HEK293 (cell line): Measurements from ENCODE around the gene DNMT3B.

Experiments
- CTCF ChIA-PET: fragments of 350-600 bp; formaldehyde crosslinking; extraction: SDS; loops from one replicate; lab custom pipeline; 2021; ENCODE audit warnings: antibody characterized with exemption; lab: Yijun Ruan, JAX
- POLR2A ChIA-PET: fragments of 300-600 bp; formaldehyde crosslinking; extraction: SDS; loops from one replicate; lab custom pipeline; 2020; ENCODE audit warnings: antibody characterized with exemption, inconsistent platforms; lab: Yijun Ruan, JAX
- H3K27ac ChIP-seq: fragments of 200-500 bp; sonication (Bioruptor generic); 2 replicates; pipeline ENCODE4 v1.5.1; 2014; ENCODE audit warnings: low read depth, low read length, control low read depth, inconsistent platforms; ENCODE audit errors: extremely low read depth
- H3K36me3 ChIP-seq, 2 experiments: fragments of 200-500 bp in 1 of 2; sonication (Bioruptor generic) in 1 of 2; 1 replicate in 1 of 2; 2 replicates in 1 of 2; pipeline ENCODE4 v1.5.1; 2014 to 2017; ENCODE audit warnings: inconsistent platforms in 2 of 2, low read length in 2 of 2; ENCODE audit not compliant: control insufficient read depth in 2 of 2, insufficient read depth in 1 of 2
- H3K4me1 ChIP-seq: fragments of 200-500 bp; sonication (Bioruptor generic); 2 replicates; pipeline ENCODE4 v1.5.1; 2014; ENCODE audit warnings: mild to moderate bottlenecking, low read length, inconsistent platforms; ENCODE audit not compliant: control insufficient read depth, insufficient read depth
- H3K4me3 ChIP-seq: 2 replicates; pipeline ENCODE4 v1.5.1; 2011; ENCODE audit warnings: low read depth, mild to moderate bottlenecking, control low read depth, low read length, moderate library complexity
- H3K9me3 ChIP-seq: fragments of 200-500 bp; sonication (Bioruptor generic); 2 replicates; pipeline ENCODE4 v1.5.1; 2014; ENCODE audit warnings: low read depth, low read length, inconsistent platforms; ENCODE audit not compliant: control insufficient read depth, insufficient read depth
- ATF2 ChIP-seq: fragments of 450-650 bp; formaldehyde crosslinking; IDR thresholded peaks from 2 replicates; pipeline ENCODE4 v1.5.1; 2016; ENCODE audit warnings: missing biosample characterization, missing genetic modification characterization, low read depth
- BCL11A ChIP-seq: fragments of 450-650 bp; formaldehyde crosslinking; IDR thresholded peaks from 2 replicates; pipeline ENCODE4 v1.5.1; 2016; ENCODE audit warnings: low read depth, missing biosample characterization, missing genetic modification characterization
- GLIS1 ChIP-seq: fragments of 450-650 bp; formaldehyde crosslinking; IDR thresholded peaks from 2 replicates; pipeline ENCODE4 v1.5.1; 2016; ENCODE audit warnings: missing biosample characterization, missing genetic modification characterization
- PRDM1 ChIP-seq: fragments of 450-650 bp; formaldehyde crosslinking; IDR thresholded peaks from 2 replicates; pipeline ENCODE4; 2016; ENCODE audit warnings: missing biosample characterization, missing genetic modification characterization
- SP7 ChIP-seq: fragments of 450-650 bp; formaldehyde crosslinking; IDR thresholded peaks from 2 replicates; pipeline ENCODE4 v1.5.1; 2016; ENCODE audit warnings: missing biosample characterization, missing genetic modification characterization
- WT1 ChIP-seq: fragments of 450-650 bp; formaldehyde crosslinking; IDR thresholded peaks from 2 replicates; pipeline ENCODE4 v1.5.1; 2016; ENCODE audit warnings: missing biosample characterization, missing genetic modification characterization
- YY2 ChIP-seq: fragments of 450-650 bp; formaldehyde crosslinking; IDR thresholded peaks from 2 replicates; pipeline ENCODE4 v1.5.1; 2016; ENCODE audit warnings: missing biosample characterization, missing genetic modification characterization
- ZBTB44 ChIP-seq: fragments of 450-650 bp; IDR thresholded peaks from 2 replicates; pipeline ENCODE4 v1.5.1; 2018; ENCODE audit warnings: missing biosample characterization, mild to moderate bottlenecking, missing genetic modification characterization
- ZBTB48 ChIP-seq: fragments of 450-650 bp; formaldehyde crosslinking; IDR thresholded peaks from 2 replicates; pipeline ENCODE4 v1.5.1; 2016; ENCODE audit warnings: missing biosample characterization, missing genetic modification characterization
- ZEB2 ChIP-seq: fragments of 450-650 bp; formaldehyde crosslinking; IDR thresholded peaks from 2 replicates; pipeline ENCODE4 v1.5.1; 2016; ENCODE audit warnings: missing biosample characterization, missing genetic modification characterization
- ZNF335 ChIP-seq: fragments of 450-650 bp; formaldehyde crosslinking; conservative IDR thresholded peaks from 2 replicates; pipeline ENCODE4 v1.5.1; 2016; ENCODE audit warnings: missing biosample characterization, missing genetic modification characterization
- ZNF366 ChIP-seq: fragments of 450-650 bp; formaldehyde crosslinking; conservative IDR thresholded peaks from 2 replicates; pipeline ENCODE4 v1.5.1; 2016; ENCODE audit warnings: missing biosample characterization, missing genetic modification characterization
- ZNF426 ChIP-seq: fragments of 450-650 bp; formaldehyde crosslinking; IDR thresholded peaks from 2 replicates; pipeline ENCODE4 v1.5.1; 2017; ENCODE audit warnings: missing biosample characterization, missing genetic modification characterization, mild to moderate bottlenecking, inconsistent platforms, moderate library complexity
- ZNF629 ChIP-seq: fragments of 450-650 bp; formaldehyde crosslinking; IDR thresholded peaks from 2 replicates; pipeline ENCODE4 v1.5.1; 2017; ENCODE audit warnings: missing biosample characterization, missing genetic modification characterization
- ZNF664 ChIP-seq: fragments of 450-650 bp; formaldehyde crosslinking; IDR thresholded peaks from 2 replicates; pipeline ENCODE4 v1.5.1; 2016; ENCODE audit warnings: missing biosample characterization, missing genetic modification characterization
- ZNF785 ChIP-seq: fragments of 450-650 bp; formaldehyde crosslinking; IDR thresholded peaks from 2 replicates; pipeline ENCODE4 v1.5.1; 2016; ENCODE audit warnings: missing biosample characterization, missing genetic modification characterization
- ZNF837 ChIP-seq: fragments of 450-650 bp; formaldehyde crosslinking; IDR thresholded peaks from 2 replicates; pipeline ENCODE4 v1.5.1; 2016; ENCODE audit warnings: missing biosample characterization, missing genetic modification characterization
- ZSCAN23 ChIP-seq: fragments of 450-650 bp; formaldehyde crosslinking; IDR thresholded peaks from 2 replicates; pipeline ENCODE4 v1.5.1; 2016; ENCODE audit warnings: missing biosample characterization, missing genetic modification characterization
- ZXDB ChIP-seq: fragments of 450-650 bp; formaldehyde crosslinking; IDR thresholded peaks from 2 replicates; pipeline ENCODE4 v1.5.1; 2016; ENCODE audit warnings: missing biosample characterization, missing genetic modification characterization
- TF ChIP-seq, protein P1 (sequence below): fragments of 450-650 bp; formaldehyde crosslinking; IDR thresholded peaks from 2 replicates; pipeline ENCODE4 v1.5.1; 2016; ENCODE audit warnings: missing biosample characterization, missing genetic modification characterization
- TF ChIP-seq, protein P2 (sequence below): fragments of 450-650 bp; formaldehyde crosslinking; conservative IDR thresholded peaks from 2 replicates; pipeline ENCODE4 v1.5.1; 2016; ENCODE audit warnings: low read depth, missing biosample characterization, missing genetic modification characterization
- TF ChIP-seq, protein P3 (sequence below): fragments of 450-650 bp; formaldehyde crosslinking; IDR thresholded peaks from 2 replicates; pipeline ENCODE4 v1.5.1; 2016; ENCODE audit warnings: missing biosample characterization, missing genetic modification characterization
- TF ChIP-seq, protein P4 (sequence below): fragments of 450-650 bp; formaldehyde crosslinking; IDR thresholded peaks from 2 replicates; pipeline ENCODE4 v1.5.1; 2017; ENCODE audit warnings: missing biosample characterization, missing genetic modification characterization

DNMT3B gene

DNA sequence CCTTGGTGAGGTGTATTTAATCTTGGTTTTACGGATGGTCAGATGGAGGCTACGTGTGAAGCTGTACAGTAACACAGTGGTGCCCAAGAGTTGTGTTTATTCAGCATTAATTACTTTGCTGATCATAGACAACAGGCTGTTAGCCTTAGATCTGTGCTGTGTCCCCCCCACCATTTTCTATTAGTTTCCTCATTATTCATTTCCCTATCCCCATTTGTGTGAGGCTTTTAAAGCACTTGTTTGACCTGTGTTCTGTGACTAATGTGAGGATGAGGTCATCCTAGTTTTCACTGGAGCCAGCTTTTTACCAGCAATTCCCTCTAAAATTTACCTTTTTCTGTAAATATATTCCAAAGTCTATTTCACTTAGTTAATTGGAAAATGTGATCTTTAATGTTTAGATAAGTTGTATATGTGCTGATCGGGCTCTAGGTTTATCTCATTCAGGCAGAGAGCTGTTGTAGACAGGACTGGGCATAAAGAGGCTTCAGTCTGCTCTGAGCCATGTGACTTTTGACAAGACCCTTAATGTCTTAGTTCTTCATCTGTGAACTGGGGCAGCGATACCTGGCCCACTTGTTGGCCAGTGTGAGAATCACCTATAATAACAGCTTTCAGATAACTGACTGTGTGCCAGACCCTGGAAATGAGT lies 66.0 kb downstream of the DNMT3B start:
- H3K9me3 ChIP-seq: no peaks in the 10 kb centered on the region
- H3K36me3 ChIP-seq: peaks cover 28 to 59% of the 10 kb centered on the region in 2 experiments; a peak in 2 of 3 replicates
- H3K4me3 ChIP-seq: no peak overlapping the region
- ChIA-PET POLR2A (no interaction called here), CTCF (interaction anchor here (0.6 to 1.2 kb wide), 3 partner anchors 7 to 50 kb away, joined by 3 to 4 read pairs (median 3); no protein-coding TSS in a partner anchor)
- peaks cover 2% of the 10 kb centered on the region for H3K4me1 ChIP-seq
- H3K27ac ChIP-seq: 0 out of 2 replicates have a peak overlapping the region, but pooled peaks have one; percentile 1
- TF ChIP-seq GLIS1 (no peak), ZNF664 (tag by site-specific recombination) (peak; percentile 6; the same call in 1 of the 2 replicates), ZSCAN23 (tag by site-specific recombination) (0 out of 2 replicates have a peak, but pooled peaks have one; percentile 27), ZNF837 (tag by site-specific recombination) (no peak), ZNF785 (no peak), ZNF426 (tag by site-specific recombination) (no peak), ZNF335 (tag by site-specific recombination) (peak; percentile 46), ZEB2 (peak; percentile 50; the same call in 1 of the 2 replicates), ZBTB44 (tag by site-specific recombination) (no peak), SP7 (tag by site-specific recombination) (peak; percentile 55; the same call in 1 of the 2 replicates), ATF2 (tag by site-specific recombination) (peak; percentile 88), ZBTB48 (tag by site-specific recombination) (no peak), YY2 (tag by site-specific recombination) (no peak), BCL11A (tag by site-specific recombination) (0 out of 2 replicates have a peak, but pooled peaks have one; percentile 13), ZNF366 (tag by site-specific recombination) (peak; percentile 52; the same call in 1 of the 2 replicates), WT1 (no peak), ZNF629 (tag by site-specific recombination) (0 out of 2 replicates have a peak, but pooled peaks have one; percentile 29), PRDM1 (peak; percentile 66), ZXDB (tag by site-specific recombination) (0 out of 2 replicates have a peak, but pooled peaks have one; percentile 19)
- TF ChIP-seq, protein P1, sequence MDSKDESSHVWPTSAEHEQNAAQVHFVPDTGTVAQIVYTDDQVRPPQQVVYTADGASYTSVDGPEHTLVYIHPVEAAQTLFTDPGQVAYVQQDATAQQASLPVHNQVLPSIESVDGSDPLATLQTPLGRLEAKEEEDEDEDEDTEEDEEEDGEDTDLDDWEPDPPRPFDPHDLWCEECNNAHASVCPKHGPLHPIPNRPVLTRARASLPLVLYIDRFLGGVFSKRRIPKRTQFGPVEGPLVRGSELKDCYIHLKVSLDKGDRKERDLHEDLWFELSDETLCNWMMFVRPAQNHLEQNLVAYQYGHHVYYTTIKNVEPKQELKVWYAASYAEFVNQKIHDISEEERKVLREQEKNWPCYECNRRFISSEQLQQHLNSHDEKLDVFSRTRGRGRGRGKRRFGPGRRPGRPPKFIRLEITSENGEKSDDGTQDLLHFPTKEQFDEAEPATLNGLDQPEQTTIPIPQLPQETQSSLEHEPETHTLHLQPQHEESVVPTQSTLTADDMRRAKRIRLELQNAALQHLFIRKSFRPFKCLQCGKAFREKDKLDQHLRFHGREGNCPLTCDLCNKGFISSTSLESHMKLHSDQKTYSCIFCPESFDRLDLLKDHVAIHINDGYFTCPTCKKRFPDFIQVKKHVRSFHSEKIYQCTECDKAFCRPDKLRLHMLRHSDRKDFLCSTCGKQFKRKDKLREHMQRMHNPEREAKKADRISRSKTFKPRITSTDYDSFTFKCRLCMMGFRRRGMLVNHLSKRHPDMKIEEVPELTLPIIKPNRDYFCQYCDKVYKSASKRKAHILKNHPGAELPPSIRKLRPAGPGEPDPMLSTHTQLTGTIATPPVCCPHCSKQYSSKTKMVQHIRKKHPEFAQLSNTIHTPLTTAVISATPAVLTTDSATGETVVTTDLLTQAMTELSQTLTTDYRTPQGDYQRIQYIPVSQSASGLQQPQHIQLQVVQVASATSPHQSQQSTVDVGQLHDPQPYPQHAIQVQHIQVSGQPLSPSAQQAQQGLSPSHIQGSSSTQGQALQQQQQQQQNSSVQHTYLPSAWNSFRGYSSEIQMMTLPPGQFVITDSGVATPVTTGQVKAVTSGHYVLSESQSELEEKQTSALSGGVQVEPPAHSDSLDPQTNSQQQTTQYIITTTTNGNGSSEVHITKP: 0 out of 2 replicates have a peak, but pooled peaks have one; percentile 21
- TF ChIP-seq, protein P2, sequence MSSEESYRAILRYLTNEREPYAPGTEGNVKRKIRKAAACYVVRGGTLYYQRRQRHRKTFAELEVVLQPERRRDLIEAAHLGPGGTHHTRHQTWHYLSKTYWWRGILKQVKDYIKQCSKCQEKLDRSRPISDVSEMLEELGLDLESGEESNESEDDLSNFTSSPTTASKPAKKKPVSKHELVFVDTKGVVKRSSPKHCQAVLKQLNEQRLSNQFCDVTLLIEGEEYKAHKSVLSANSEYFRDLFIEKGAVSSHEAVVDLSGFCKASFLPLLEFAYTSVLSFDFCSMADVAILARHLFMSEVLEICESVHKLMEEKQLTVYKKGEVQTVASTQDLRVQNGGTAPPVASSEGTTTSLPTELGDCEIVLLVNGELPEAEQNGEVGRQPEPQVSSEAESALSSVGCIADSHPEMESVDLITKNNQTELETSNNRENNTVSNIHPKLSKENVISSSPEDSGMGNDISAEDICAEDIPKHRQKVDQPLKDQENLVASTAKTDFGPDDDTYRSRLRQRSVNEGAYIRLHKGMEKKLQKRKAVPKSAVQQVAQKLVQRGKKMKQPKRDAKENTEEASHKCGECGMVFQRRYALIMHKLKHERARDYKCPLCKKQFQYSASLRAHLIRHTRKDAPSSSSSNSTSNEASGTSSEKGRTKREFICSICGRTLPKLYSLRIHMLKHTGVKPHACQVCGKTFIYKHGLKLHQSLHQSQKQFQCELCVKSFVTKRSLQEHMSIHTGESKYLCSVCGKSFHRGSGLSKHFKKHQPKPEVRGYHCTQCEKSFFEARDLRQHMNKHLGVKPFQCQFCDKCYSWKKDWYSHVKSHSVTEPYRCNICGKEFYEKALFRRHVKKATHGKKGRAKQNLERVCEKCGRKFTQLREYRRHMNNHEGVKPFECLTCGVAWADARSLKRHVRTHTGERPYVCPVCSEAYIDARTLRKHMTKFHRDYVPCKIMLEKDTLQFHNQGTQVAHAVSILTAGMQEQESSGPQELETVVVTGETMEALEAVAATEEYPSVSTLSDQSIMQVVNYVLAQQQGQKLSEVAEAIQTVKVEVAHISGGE (tag by site-specific recombination): no peak
- TF ChIP-seq, protein P3, sequence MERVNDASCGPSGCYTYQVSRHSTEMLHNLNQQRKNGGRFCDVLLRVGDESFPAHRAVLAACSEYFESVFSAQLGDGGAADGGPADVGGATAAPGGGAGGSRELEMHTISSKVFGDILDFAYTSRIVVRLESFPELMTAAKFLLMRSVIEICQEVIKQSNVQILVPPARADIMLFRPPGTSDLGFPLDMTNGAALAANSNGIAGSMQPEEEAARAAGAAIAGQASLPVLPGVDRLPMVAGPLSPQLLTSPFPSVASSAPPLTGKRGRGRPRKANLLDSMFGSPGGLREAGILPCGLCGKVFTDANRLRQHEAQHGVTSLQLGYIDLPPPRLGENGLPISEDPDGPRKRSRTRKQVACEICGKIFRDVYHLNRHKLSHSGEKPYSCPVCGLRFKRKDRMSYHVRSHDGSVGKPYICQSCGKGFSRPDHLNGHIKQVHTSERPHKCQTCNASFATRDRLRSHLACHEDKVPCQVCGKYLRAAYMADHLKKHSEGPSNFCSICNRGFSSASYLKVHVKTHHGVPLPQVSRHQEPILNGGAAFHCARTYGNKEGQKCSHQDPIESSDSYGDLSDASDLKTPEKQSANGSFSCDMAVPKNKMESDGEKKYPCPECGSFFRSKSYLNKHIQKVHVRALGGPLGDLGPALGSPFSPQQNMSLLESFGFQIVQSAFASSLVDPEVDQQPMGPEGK (tag by site-specific recombination): 0 out of 2 replicates have a peak, but pooled peaks have one; percentile 27
- TF ChIP-seq, protein P4, sequence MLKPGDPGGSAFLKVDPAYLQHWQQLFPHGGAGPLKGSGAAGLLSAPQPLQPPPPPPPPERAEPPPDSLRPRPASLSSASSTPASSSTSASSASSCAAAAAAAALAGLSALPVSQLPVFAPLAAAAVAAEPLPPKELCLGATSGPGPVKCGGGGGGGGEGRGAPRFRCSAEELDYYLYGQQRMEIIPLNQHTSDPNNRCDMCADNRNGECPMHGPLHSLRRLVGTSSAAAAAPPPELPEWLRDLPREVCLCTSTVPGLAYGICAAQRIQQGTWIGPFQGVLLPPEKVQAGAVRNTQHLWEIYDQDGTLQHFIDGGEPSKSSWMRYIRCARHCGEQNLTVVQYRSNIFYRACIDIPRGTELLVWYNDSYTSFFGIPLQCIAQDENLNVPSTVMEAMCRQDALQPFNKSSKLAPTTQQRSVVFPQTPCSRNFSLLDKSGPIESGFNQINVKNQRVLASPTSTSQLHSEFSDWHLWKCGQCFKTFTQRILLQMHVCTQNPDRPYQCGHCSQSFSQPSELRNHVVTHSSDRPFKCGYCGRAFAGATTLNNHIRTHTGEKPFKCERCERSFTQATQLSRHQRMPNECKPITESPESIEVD (tag by site-specific recombination): peak; percentile 88
